ENCODE data around the gene CAMK2G.

- no peak for TF ChIP-seq CTCF (IDR thresholded peaks at IDR 0.05; ENCODE audit: borderline replicate concordance, extremely low read depth, low read length, poor library complexity, severe bottlenecking)
- TF ChIP-seq EZH2 (IDR thresholded peaks at IDR 0.05; ENCODE audit: borderline replicate concordance, low read depth, low read length, severe bottlenecking) = no peak
These were observed 25.7 kb upstream of the CAMK2G start for GRCh38 chr10:73900064-73900463.
